HG03565 (cell line): ENCODE measurements around the gene EVA1A.
A peak's percentile ranks its signal among the peaks of the same experiment; 100 is the strongest.

Experiments used
- ATAC-seq: cut with Tn5 transposase; IDR thresholded peaks from one replicate; pipeline ENCODE4 v1.9.1; 2021; ENCODE audit warnings: mild to moderate bottlenecking, moderate library complexity; ENCODE audit not compliant: unreplicated experiment

EVA1A gene

GRCh38 chr2:75560768-75561565 lies at the start of gene EVA1A:
TSS of gene EVA1A (minus strand) at chr2:75560939. CDS start at chr2:75518140, 42,799 bp downstream.
- no peak for ATAC-seq

- ATAC-seq = no peak
Observed at GRCh38 chr2:75609937-75610508, 49.3 kb upstream of the EVA1A start.

GRCh38 chr2:75609334-75609689 lies 48.6 kb upstream of the EVA1A start:
- no peak for ATAC-seq

- peak; percentile 65 for ATAC-seq
Observed at GRCh38 chr2:75608684-75609333, 48.1 kb upstream of the EVA1A start.

- no peak for ATAC-seq
Observed at GRCh38 chr2:75607988-75608683, 47.4 kb upstream of the EVA1A start.

- ATAC-seq = no peak
Observed at GRCh38 chr2:75607400-75607798, 46.7 kb upstream of the EVA1A start.

- ATAC-seq = no peak
Observed at GRCh38 chr2:75606761-75607399, 46.1 kb upstream of the EVA1A start.

GRCh38 chr2:75605770-75606529 lies 45.2 kb upstream of the EVA1A start:
- no peak for ATAC-seq

GRCh38 chr2:75604484-75604883 lies 43.7 kb upstream of the EVA1A start:
- ATAC-seq = no peak

GRCh38 chr2:75603477-75603876 lies 42.7 kb upstream of the EVA1A start:
- ATAC-seq = no peak

GRCh38 chr2:75602724-75603342 lies 42.1 kb upstream of the EVA1A start:
- ATAC-seq = no peak

GRCh38 chr2:75600461-75601011 lies 39.8 kb upstream of the EVA1A start:
- ATAC-seq = no peak

- no peak for ATAC-seq
Observed at GRCh38 chr2:75598589-75599155, 37.9 kb upstream of the EVA1A start.

- no peak for ATAC-seq
Observed at GRCh38 chr2:75597949-75598348, 37.2 kb upstream of the EVA1A start.

- ATAC-seq = no peak
Observed at GRCh38 chr2:75596784-75597183, 36.0 kb upstream of the EVA1A start.

- no peak for ATAC-seq
Observed at GRCh38 chr2:75595541-75596395, 35.0 kb upstream of the EVA1A start.

- ATAC-seq = no peak
Observed at GRCh38 chr2:75594596-75594995, 33.9 kb upstream of the EVA1A start.

GRCh38 chr2:75592888-75593287 lies 32.1 kb upstream of the EVA1A start:
- ATAC-seq = no peak
